Activated CD4-positive, alpha-beta T cell treated with anti-CD3 and anti-CD28 coated beads for 24 hours (primary cell): ENCODE measurements around the gene APEH.

ENCODE experiments used
- DNase-seq, 2 donors: peaks; one replicate each; pipeline ENCODE4 v3.0.0-alpha.2; 2020; ENCODE audit warnings: low read depth in 2 of 2

The APEH gene

DNA sequence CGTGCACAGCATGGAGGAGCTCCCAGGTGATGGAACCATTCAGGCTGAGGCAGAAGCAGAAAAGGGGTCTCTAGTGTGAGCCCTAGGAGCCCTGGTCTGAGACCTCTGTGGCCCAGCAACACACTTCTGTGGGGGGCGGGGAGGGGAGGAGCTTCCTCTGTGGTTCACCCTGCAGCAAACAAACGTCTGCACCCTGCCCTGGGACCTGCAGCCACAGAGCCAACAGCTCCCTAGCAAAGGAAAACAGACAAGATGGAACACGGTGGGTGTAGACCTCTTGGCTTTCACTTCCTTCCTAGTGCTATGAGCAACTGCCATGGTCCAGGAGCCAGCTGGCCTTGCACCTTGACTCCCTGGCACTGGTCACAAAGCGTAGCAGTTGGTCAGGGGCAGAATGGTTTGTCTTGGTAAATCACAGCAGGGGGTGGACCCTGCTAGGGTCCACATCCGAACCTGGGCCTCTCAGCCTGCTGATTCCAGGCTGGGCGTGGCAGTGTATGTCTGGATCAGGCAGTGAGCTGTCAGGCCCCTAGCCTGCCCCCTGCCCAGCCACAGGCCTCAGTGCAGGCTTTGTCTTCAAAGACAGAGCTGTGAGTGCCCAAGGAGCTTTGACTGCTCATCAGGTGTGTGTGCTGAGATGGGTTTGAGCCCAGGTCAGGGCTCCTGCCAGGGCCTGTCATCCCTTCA, 38.6 kb downstream of the APEH start:
- DNase-seq, result no peak

DNA sequence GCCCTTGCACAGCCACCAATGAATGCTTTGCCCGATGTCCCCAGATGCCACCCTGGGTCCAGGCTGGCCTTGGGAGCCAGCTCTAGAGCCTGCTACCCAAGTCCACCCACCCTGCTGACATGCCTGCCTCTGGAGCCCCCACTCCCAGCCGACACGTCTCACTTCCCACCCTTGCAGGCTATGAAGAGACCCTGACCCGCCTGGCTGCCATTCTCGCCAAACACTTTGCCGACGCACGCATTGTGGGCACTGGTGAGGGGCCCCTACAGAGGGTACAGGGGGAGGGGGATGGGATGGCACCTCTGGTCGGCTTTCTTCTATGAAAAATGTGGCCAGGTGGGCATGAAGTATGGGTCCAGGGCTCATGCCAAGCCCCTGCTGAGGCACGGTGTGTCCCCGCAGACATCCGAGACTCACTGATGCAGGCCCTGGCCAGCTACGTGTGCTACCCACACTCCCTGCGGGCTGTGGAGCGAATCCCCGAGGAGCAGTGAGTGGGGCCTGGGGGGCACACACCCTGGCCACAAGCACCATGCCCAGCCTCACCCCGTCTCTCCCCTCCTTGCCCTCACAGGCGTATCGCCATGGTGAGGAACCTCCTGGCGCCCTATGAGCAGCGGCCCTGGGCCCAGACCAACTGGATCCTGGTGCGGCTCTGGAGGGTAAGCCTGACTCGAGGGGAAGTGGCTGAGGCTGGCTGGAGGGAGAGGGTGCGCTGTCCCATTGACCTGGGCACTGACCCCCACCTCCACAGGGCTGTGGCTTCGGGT, 39.4 kb downstream of the APEH start:
- no peak for DNase-seq

GRCh38 chr3:49714728-49715550, 40.8 kb downstream of the APEH start:
- DNase-seq, result no peak

GRCh38 chr3:49715611-49716121, 41.5 kb downstream of the APEH start:
- no peak for DNase-seq

DNA sequence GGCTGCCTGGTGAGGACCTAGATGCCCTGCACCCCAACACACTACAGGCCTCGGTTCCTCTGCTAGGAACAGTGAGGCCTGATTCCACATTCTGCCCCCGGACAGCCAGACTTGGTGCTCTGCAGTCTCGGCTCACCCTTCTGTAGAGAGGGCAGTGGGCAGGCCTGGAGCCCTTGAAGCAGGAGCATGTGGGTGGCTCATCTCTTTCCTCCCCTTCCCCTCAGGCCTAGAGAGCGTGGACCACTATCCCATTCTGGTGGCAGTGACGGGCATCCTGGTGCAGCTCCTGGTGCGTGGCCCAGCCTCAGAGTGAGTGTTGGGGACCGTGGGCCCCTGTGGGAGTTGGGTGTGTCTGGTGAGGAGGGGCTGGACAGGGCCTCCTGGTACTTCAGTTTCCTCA, 42.0 kb downstream of the APEH start:
- no peak for DNase-seq

GRCh38 chr3:49716691-49717210, 42.6 kb downstream of the APEH start:
- DNase-seq, result no peak

GRCh38 chr3:49717211-49717958, 43.2 kb downstream of the APEH start:
- no peak for DNase-seq

GRCh38 chr3:49717959-49718857, 44.1 kb downstream of the APEH start:
- DNase-seq, result no peak

GRCh38 chr3:49718858-49719213, 44.7 kb downstream of the APEH start:
- no peak for DNase-seq

- peak; percentile 84 to 91 for DNase-seq
Observed at GRCh38 chr3:49719214-49719884, 45.2 kb downstream of the APEH start, which contains the start of gene AMIGO3. TSS of gene AMIGO3 (minus strand) at chr3:49719684. CDS start at chr3:49719465, 219 bp downstream.

- no peak for DNase-seq
Observed at GRCh38 chr3:49720855-49721595, 46.9 kb downstream of the APEH start.

DNA sequence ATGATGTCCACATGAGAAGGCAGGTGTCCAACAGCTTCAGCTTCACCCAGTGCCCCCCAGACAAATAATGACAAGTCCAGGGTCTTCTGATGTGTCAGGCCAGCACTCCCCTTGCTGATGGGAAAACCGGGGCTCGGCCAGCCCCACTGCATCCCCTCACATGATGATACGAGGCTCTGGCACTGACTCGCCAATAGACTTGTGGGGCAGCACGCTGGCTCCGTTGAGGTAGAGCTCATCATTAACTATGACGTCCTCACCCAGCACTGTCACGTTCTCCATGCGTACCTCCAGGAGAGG, 47.4 kb downstream of the APEH start:
- DNase-seq, result no peak

- no peak for DNase-seq
Observed at GRCh38 chr3:49721896-49722781, 48.0 kb downstream of the APEH start.

- DNase-seq, result no peak
Observed at GRCh38 chr3:49722896-49723295, 48.7 kb downstream of the APEH start.

DNA sequence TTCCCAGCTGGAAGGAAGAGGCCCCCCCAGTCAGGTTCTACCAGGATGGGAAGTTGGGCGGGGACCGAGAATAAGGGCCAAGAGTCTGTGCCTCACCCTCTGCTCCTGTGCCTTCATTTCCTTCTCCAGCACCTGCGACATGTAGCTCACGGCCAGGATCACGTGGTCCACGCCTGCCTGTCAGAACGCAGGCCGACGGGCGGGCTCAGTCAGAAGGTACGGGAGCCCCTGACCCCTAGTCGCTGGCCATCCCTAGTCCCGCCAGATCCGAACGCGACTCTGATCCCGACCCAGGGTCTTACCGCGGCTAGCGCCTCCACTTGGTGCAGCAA, 49.1 kb downstream of the APEH start:
- peak in 1 of 2 donors; percentile 44 for DNase-seq

DNA sequence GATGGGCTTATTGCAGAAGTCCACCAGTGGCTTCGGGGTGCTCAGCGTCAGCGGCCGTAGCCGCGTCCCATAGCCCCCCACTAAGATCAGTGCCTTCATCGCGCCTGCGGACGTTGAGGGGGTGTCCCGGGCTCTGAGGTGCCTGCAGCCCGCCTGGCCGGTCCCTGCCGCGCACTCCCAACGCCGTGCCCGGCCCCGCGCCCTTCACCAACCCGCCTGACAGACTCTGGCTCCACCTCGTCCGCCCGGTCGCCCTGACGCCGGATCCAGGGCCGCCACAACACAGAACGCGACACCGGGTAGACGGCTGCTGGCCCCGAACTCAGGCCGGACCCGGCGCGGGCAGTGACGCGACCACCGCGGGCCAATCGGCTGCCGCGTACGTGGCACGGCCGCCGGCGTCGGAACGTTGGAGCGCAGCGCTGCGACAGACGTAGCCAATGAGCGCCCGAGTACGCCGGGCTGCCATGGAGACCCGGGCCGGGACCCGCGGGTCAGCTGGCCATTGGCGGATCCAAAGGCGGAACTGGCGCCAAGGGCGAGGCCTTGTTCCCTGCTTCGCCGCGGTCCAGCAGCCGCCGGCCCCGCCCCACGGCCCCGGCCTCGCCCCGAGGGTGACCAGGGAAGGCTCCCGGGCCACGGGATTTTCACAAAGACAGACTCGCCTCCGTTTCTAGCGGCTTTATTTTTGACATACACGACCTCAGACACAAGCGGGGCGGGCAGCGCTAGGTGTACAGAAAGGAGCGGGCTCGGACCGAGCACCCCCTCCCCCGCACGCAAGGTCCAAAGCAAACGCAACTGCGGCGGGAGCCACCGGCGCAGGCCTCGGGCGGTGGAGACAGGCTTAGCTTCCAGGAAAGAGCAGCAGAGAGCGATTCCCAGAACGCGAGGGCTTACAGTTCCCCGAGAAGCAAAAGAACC, 49.7 kb downstream of the APEH start, which contains the start of gene GMPPB:
TSS of gene GMPPB (minus strand) at position 324 of the 924 bp plus-strand sequence. CDS start at position 99, 225 bp downstream.
- DNase-seq, result peak; percentile 83 to 92

DNA sequence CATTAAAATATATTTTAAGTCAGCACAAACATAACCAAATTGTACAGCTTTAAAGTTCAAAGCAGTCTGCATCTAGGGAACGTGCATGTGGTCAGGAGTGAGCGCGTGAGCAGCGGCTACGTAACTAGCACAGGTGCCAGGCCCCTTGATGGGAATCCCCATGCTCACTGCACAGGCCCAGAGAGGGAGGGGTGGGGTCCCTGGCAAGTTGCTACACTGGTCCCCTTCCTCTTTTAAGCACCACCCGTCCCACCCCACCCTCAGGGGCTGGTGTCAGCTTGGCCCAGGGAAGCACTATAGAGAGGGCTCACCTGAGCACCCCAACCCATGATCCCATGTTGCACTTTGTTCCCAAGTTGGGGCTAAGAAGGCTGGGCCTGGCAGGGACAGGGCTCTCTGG, 50.4 kb downstream of the APEH start:
- DNase-seq, result no peak
